ENCODE results near the gene CCDC3.

CCDC3 gene

DNA sequence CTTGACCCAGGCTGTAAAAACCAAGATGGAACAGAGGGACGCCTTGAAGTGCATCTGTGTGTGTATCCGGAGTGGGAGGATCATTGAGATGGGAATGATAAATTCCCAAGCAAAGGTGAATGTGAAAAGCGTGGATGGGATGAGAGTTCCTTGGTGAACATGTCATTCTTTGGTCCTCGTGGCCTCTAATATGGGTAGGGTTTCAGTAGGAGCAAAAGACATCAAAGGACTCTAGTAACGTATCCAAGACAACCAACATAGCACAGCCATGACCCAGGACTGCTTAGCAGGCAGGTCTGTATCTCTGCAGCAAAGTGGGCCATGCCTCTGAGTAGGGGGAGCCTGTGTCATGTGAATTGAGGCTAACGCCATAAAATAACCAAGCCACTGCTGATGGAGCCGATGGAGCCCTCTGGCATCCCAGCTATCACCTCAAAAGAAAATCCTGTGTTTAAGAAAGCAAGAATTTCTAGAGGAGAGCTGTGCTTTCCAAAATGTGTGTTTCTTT is 98.6 kb downstream of the CCDC3 start:
- H3K9me3 ChIP-seq (ENCODE audit: low read length) = no peaks in the 10 kb centered on the region
- H3K79me2 ChIP-seq (ENCODE audit: insufficient read depth, low read length) = no peaks in the 10 kb centered on the region
- H3K4me2 ChIP-seq (ENCODE audit: low read length) = no peak overlapping the region
- no peak overlapping the region for H3K27ac ChIP-seq (ENCODE audit: low read depth, low read length, poor library complexity, severe bottlenecking)
- H3F3A ChIP-seq (ENCODE audit: insufficient read depth, low read length) = no peaks in the 10 kb centered on the region
- no peak overlapping the region for H3K4me3 ChIP-seq (ENCODE audit: low read depth, low read length, poor library complexity, severe bottlenecking)
- no peak overlapping the region for H3K9ac ChIP-seq (ENCODE audit: low read length)
- H3K36me3 ChIP-seq (ENCODE audit: insufficient read depth, low read length) = no peaks in the 10 kb centered on the region
- TF ChIP-seq, protein P1, sequence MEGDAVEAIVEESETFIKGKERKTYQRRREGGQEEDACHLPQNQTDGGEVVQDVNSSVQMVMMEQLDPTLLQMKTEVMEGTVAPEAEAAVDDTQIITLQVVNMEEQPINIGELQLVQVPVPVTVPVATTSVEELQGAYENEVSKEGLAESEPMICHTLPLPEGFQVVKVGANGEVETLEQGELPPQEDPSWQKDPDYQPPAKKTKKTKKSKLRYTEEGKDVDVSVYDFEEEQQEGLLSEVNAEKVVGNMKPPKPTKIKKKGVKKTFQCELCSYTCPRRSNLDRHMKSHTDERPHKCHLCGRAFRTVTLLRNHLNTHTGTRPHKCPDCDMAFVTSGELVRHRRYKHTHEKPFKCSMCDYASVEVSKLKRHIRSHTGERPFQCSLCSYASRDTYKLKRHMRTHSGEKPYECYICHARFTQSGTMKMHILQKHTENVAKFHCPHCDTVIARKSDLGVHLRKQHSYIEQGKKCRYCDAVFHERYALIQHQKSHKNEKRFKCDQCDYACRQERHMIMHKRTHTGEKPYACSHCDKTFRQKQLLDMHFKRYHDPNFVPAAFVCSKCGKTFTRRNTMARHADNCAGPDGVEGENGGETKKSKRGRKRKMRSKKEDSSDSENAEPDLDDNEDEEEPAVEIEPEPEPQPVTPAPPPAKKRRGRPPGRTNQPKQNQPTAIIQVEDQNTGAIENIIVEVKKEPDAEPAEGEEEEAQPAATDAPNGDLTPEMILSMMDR (IDR thresholded peaks at IDR 0.05; ENCODE audit: low read length) = no peak
- TF ChIP-seq EZH2 (IDR thresholded peaks at IDR 0.05; ENCODE audit: borderline replicate concordance, low read length) = no peak
- H4K20me1 ChIP-seq (ENCODE audit: insufficient read depth, low read length) = no peaks in the 10 kb centered on the region
- H3K27me3 ChIP-seq (ENCODE audit: insufficient read depth, low read length) = no peaks in the 10 kb centered on the region
- H2AFZ ChIP-seq (ENCODE audit: low read length) = no peak overlapping the region
- H3K4me1 ChIP-seq (ENCODE audit: insufficient read depth, low read length, severe bottlenecking) = no peaks in the 10 kb centered on the region
- H3K9me2 ChIP-seq (ENCODE audit: low read depth, low read length) = no peaks in the 10 kb centered on the region

DNA sequence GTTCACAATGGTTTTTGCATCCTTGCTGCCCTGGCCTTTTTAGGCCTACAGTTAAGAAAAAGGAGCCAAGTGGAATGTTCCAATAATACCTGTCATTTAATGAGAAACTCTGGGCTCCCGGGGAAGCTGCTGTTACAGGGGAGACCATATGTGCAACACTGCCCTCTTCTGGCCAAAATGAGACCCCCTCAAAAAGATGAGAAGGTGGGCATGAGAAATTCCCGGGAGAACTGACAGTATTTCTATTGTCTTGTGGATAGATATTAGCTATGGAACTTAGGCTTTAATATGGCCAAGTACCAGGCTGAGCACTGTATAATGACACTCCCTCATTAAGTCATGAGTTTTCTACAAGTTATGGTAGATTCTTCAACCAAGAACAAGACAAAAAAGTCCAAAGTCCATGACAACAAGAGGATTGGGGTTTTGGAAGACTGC is 99.4 kb downstream of the CCDC3 start:
- H3K4me2 ChIP-seq (ENCODE audit: low read length) = no peak overlapping the region
- TF ChIP-seq, protein P1 (IDR thresholded peaks at IDR 0.05; ENCODE audit: low read length) = peak; percentile 74
- TF ChIP-seq EZH2 (IDR thresholded peaks at IDR 0.05; ENCODE audit: borderline replicate concordance, low read length) = no peak
- H4K20me1 ChIP-seq (ENCODE audit: insufficient read depth, low read length) = no peaks in the 10 kb centered on the region
- H3K9me2 ChIP-seq (ENCODE audit: low read depth, low read length) = no peaks in the 10 kb centered on the region
- H3K9me3 ChIP-seq (ENCODE audit: low read length) = no peaks in the 10 kb centered on the region
- H3K27ac ChIP-seq (ENCODE audit: low read depth, low read length, poor library complexity, severe bottlenecking) = no peak overlapping the region
- no peaks in the 10 kb centered on the region for H3K27me3 ChIP-seq (ENCODE audit: insufficient read depth, low read length)
- H3K36me3 ChIP-seq (ENCODE audit: insufficient read depth, low read length) = no peaks in the 10 kb centered on the region
- no peaks in the 10 kb centered on the region for H3K4me1 ChIP-seq (ENCODE audit: insufficient read depth, low read length, severe bottlenecking)
- H3K79me2 ChIP-seq (ENCODE audit: insufficient read depth, low read length) = no peaks in the 10 kb centered on the region
- H3F3A ChIP-seq (ENCODE audit: insufficient read depth, low read length) = no peaks in the 10 kb centered on the region
- no peak overlapping the region for H3K4me3 ChIP-seq (ENCODE audit: low read depth, low read length, poor library complexity, severe bottlenecking)
- no peak overlapping the region for H3K9ac ChIP-seq (ENCODE audit: low read length)
- H2AFZ ChIP-seq (ENCODE audit: low read length) = no peak overlapping the region

DNA sequence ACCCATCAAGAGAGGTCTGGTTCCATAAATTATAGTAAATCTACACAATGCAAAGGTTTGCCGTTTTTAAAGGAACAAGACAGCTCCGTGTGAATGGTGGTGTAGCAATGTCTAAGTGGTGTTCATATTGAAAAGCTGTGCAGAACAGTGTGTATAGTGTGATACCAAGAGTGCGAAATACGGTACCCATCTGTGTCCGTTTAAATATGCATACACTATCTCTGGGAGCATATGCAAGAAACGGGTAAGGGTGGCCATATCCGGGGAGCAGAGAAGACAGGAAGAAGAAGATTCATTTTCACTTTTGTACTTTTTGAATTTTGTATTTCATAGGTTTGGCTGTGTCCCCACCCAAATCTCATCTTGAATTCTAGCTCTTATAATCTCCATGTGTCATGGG is 102.0 kb downstream of the CCDC3 start:
- Histone ChIP-seq H4K20me1 (ENCODE audit: insufficient read depth, low read length) (no peaks in the 10 kb centered on the region), H3K79me2 (ENCODE audit: insufficient read depth, low read length) (no peaks in the 10 kb centered on the region), H3K36me3 (ENCODE audit: insufficient read depth, low read length) (no peaks in the 10 kb centered on the region), H3K4me2 (ENCODE audit: low read length) (no peak overlapping the region), H3F3A (ENCODE audit: insufficient read depth, low read length) (no peaks in the 10 kb centered on the region), H3K27ac (ENCODE audit: low read depth, low read length, poor library complexity, severe bottlenecking) (no peak overlapping the region), H3K9ac (ENCODE audit: low read length) (no peak overlapping the region), H3K9me3 (ENCODE audit: low read length) (no peaks in the 10 kb centered on the region), H3K4me1 (ENCODE audit: insufficient read depth, low read length, severe bottlenecking) (no peaks in the 10 kb centered on the region), H3K9me2 (ENCODE audit: low read depth, low read length) (no peaks in the 10 kb centered on the region), H3K4me3 (ENCODE audit: low read depth, low read length, poor library complexity, severe bottlenecking) (no peak overlapping the region), H2AFZ (ENCODE audit: low read length) (no peak overlapping the region), H3K27me3 (ENCODE audit: insufficient read depth, low read length) (no peaks in the 10 kb centered on the region)
- TF ChIP-seq, protein P1 (IDR thresholded peaks at IDR 0.05; ENCODE audit: low read length) = no peak
- no peak for TF ChIP-seq EZH2 (IDR thresholded peaks at IDR 0.05; ENCODE audit: borderline replicate concordance, low read length)

Measured in OCI-LY1 (cell line).